ENCODE results near the gene COL4A6. TPM values are rescaled to one million over a fixed set of nuclear protein-coding genes. Genes with fewer than 3 reads are reported as not detected.

The COL4A6 gene
- total and polyA plus RNA-seq, 12 donors, result 0.14 to 1.4 (median 0.73) TPM

DNA sequence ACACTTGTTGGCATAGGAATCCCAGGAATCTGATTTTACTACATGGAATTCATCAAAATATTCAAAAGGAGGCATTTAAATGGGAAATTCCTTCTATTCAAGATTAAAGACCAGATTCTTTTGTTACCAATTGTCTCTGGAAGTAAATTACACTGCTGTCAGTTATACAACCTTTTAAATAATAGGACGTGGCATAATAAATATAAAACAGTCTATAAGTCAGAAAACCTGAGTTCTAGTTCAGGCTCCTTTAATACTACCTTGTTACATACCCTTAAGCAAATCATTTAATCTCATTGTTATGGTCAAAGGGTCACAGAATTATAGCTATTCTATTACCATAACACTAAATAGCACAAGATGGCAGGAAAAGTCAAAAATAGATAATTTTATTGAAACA lies 18.8 kb downstream of the COL4A6 start:
- H3K4me1 ChIP-seq (replicated peaks in 1 of 2), result no peaks in the 10 kb centered on the region
- H3K9me3 ChIP-seq (replicated peaks in 1 of 3), result no peaks in the 10 kb centered on the region
- WGBS, 4 donors, result 31 to 63% (median 48%) methylated on average over 1 of the region's 1 CpG

DNA sequence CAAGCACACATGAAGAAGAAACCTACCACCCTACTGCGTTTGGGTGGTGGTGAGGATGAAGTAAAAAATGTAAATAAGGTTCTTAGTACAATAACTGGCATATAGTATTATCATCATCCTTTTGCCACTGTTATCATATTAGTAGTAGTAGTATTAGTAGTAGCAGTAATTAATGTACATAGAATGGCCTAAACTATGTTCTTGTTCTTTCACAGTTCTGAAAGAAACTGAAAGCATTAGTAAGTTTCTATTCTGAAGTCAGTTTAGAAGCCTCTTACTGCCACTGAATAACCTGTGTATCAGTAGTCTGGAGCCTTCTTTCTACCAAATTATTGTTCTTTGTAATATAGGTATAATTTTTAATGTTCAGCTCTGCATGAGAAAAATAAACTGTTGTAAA lies 21.0 kb downstream of the COL4A6 start:
- no peak for DNase-seq
- Histone ChIP-seq H3K4me1 (replicated peaks in 1 of 2) (no peaks in the 10 kb centered on the region), H3K27ac (no peak overlapping the region), H3K9me3 (replicated peaks in 1 of 3) (no peaks in the 10 kb centered on the region), H3K4me3 (no peak overlapping the region), H3K36me3 (replicated peaks in 1 of 2) (no peaks in the 10 kb centered on the region), H3K27me3 (no peaks in the 10 kb centered on the region)
- no peak for TF ChIP-seq POLR2A (IDR thresholded peaks at IDR 0.05)
- TF ChIP-seq, protein P1, sequence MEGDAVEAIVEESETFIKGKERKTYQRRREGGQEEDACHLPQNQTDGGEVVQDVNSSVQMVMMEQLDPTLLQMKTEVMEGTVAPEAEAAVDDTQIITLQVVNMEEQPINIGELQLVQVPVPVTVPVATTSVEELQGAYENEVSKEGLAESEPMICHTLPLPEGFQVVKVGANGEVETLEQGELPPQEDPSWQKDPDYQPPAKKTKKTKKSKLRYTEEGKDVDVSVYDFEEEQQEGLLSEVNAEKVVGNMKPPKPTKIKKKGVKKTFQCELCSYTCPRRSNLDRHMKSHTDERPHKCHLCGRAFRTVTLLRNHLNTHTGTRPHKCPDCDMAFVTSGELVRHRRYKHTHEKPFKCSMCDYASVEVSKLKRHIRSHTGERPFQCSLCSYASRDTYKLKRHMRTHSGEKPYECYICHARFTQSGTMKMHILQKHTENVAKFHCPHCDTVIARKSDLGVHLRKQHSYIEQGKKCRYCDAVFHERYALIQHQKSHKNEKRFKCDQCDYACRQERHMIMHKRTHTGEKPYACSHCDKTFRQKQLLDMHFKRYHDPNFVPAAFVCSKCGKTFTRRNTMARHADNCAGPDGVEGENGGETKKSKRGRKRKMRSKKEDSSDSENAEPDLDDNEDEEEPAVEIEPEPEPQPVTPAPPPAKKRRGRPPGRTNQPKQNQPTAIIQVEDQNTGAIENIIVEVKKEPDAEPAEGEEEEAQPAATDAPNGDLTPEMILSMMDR (IDR thresholded peaks at IDR 0.05), result no peak
- intact Hi-C loops (cut with DNase I), result no loop called here
- WGBS, 4 donors, result 33 to 70% (median 53%) methylated on average over 1 of the region's 1 CpG

More for the DNA sequence above, 18.8 kb downstream of the COL4A6 start:
- Histone ChIP-seq H3K27me3 (no peaks in the 10 kb centered on the region), H3K4me3 (no peak overlapping the region), H3K36me3 (replicated peaks in 1 of 2) (no peaks in the 10 kb centered on the region), H3K27ac (no peak overlapping the region)
- DNase-seq, result no peak
- intact Hi-C loops (cut with DNase I), result no loop called here
- no peak for TF ChIP-seq POLR2A (IDR thresholded peaks at IDR 0.05)
- TF ChIP-seq, protein P1 (IDR thresholded peaks at IDR 0.05), result no peak

DNA sequence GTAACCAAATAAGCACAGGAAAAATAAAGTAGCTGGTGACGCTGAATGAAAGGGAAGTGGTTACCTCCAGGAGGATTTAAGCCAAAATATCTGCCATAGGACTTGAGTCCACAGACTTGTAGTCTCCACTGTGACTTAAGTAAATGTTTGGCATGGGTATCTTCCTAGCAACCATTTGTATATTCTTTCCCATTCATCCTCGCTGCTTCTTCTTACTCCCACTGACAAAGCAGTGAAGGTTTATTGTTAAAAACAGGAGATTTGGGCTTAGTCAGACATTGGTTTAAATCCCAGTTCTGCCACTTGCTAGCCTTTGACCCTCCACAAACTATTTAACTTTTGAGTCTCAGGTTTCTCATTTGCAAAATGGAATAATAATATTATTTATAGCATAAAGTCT lies 22.3 kb downstream of the COL4A6 start:
- no peak for TF ChIP-seq POLR2A (IDR thresholded peaks at IDR 0.05)
- TF ChIP-seq, protein P1 (IDR thresholded peaks at IDR 0.05), result no peak
- WGBS, 4 donors, result 35 to 48% (median 36%) methylated on average over 2 of the region's 2 CpGs
- no peak for DNase-seq

DNA sequence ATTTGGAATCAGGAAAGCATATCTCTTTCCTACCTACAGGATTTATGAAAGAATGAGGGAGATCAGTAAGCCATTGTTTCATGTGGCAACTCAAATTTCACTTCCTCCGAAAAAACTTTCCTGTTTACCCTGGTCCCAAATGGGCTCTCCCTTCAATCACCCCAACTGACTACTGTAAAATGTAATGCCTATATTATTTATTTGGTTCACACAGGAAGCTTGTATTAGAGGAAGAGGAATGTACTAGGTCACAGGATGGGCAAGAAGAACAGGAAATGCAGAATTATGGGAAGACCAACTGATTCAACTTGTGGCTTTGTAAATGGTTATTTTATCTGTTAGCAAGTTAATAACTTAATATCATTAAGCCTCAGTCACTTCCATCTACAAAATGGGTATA lies 23.1 kb downstream of the COL4A6 start:
- H3K9me3 ChIP-seq (replicated peaks in 1 of 3), result no peaks in the 10 kb centered on the region
- no peak overlapping the region for H3K27ac ChIP-seq
- no peak for TF ChIP-seq POLR2A (IDR thresholded peaks at IDR 0.05)
- TF ChIP-seq, protein P1 (IDR thresholded peaks at IDR 0.05), result no peak
- 56 to 68% (median 60%) methylated on average over 1 of the region's 1 CpG for WGBS, 4 donors
- H3K27me3 ChIP-seq, result no peaks in the 10 kb centered on the region
- no peaks in the 10 kb centered on the region for H3K4me1 ChIP-seq (replicated peaks in 1 of 2)
- no peak overlapping the region for H3K4me3 ChIP-seq
- intact Hi-C loops (cut with DNase I), result no loop called here
- no peak for DNase-seq
- H3K36me3 ChIP-seq (replicated peaks in 1 of 2), result no peaks in the 10 kb centered on the region

More for the DNA sequence above, 22.3 kb downstream of the COL4A6 start:
- no peak overlapping the region for H3K4me3 ChIP-seq
- intact Hi-C loops (cut with DNase I), result no loop called here
- H3K27me3 ChIP-seq, result no peaks in the 10 kb centered on the region
- no peaks in the 10 kb centered on the region for H3K36me3 ChIP-seq (replicated peaks in 1 of 2)
- H3K27ac ChIP-seq, result no peak overlapping the region
- no peaks in the 10 kb centered on the region for H3K9me3 ChIP-seq (replicated peaks in 1 of 3)
- no peaks in the 10 kb centered on the region for H3K4me1 ChIP-seq (replicated peaks in 1 of 2)

All from adrenal gland (tissue), 12 donors.